Ovary (tissue), 9 donors: Measurements from ENCODE around the gene BIN2. TPM values are rescaled to one million over a fixed set of nuclear protein-coding genes. Genes with fewer than 3 reads are reported as not detected.

Source experiments
- DNase-seq, 5 donors: peaks; one replicate each; pipeline ENCODE4 v3.0.0-alpha.2; 2019 to 2020
- H3K27ac ChIP-seq, 2 donors: fragments of 200-600 bp; one replicate each; pipeline versions ENCODE4 v1.5.1 to v1.8.0; 2019 to 2022
- H3K27me3 ChIP-seq: fragments of 200-600 bp; one replicate; pipeline ENCODE4 v1.8.0; 2022
- H3K36me3 ChIP-seq: fragments of 200-600 bp; sonication (generic); one replicate; pipeline ENCODE4 v1.5.1; 2019
- H3K4me1 ChIP-seq: one replicate; pipeline ENCODE4 v1.8.1; 2013; ENCODE audit warnings: mild to moderate bottlenecking, moderate library complexity; ENCODE audit not compliant: insufficient read depth
- H3K4me3 ChIP-seq: fragments of 200-600 bp; sonication (generic); one replicate; pipeline ENCODE4 v1.5.1; 2017
- H3K9me3 ChIP-seq, 2 donors: fragments of 200-600 bp in 1 of 2; sonication (generic) in 1 of 2; one replicate each; pipeline versions ENCODE4 v1.5.1 to v1.8.1; 2013 to 2019; ENCODE audit warnings: mild to moderate bottlenecking in 1 of 2, moderate library complexity in 1 of 2
- CTCF ChIP-seq, 3 donors: fragments of 450-650 bp in 2 of 3; fragments of 200-600 bp in 1 of 3; IDR thresholded peaks; one replicate each; pipeline versions ENCODE4 v1.5.1 to v1.8.0; 2016 to 2022; ENCODE audit warnings: antibody characterized with exemption in 3 of 3, mild to moderate bottlenecking in 1 of 3
- EP300 ChIP-seq: sonication (generic); formaldehyde crosslinking; IDR thresholded peaks from one replicate; pipeline ENCODE4 v1.6.1; 2017; ENCODE audit warnings: antibody characterized with exemption
- POLR2A ChIP-seq: fragments of 450-650 bp; IDR thresholded peaks from one replicate; pipeline ENCODE4 v1.6.1; 2017; ENCODE audit warnings: antibody characterized with exemption, mild to moderate bottlenecking, moderate library complexity
- WGBS, 3 donors: extraction: QIAGEN DNeasy Blood & Tissue Kit in 1 of 3; methylation state at CpG; one replicate each; pipeline versions ENCODE4 v1.1.5 to v1.1.7; 2013 to 2017; 5-methylcytosine and 5-hydroxymethylcytosine counted together
- intact Hi-C, 4 donors: fragments of 100-400 bp; cut with DNase I; formaldehyde crosslinking; loops; one replicate each; pipeline versions ENCODE4 v1.11.0 to v1.15.1; 2022 to 2023
- polyA plus RNA-seq, 2 donors: library from polyadenylated mRNA; stranded (reverse); fragments of 200-250 nt in 1 of 2; fragments of 350-450 nt in 1 of 2; fragmentation: Illumina TruSeq in 1 of 2; extraction: RNeasy Lipid Tissue Mini Kit (QIAGEN cat#74804) in 1 of 2; gene quantifications; one replicate each; pipeline ENCODE4 v1.2.3, GENCODE V29; 2013 to 2014
- total RNA-seq, 7 donors: library from RNA; depleted of rRNA in 2 of 7; stranded (reverse); fragments of >200 nt in 2 of 7; fragmentation: NEBNext Ultra II Directional in 3 of 7; extraction: Animal tissue kit (Norgen Biotek cat#: 25700) in 3 of 7; gene quantifications; one replicate each; pipeline versions ENCODE4 v1.1.0 to v1.2.4, GENCODE V29; 2016 to 2023
- donor health status: DM: no; HTN: no; CAD: no; lungs with moderate emphysema.
- donor health status: DM: no; HTN: no; CAD: no.
- donor health status: Bipolar disorder and iron deficiency.
- donor health status: DM: yes; HTN: yes; CAD: no.
- donor health status: DM: no; HTN: no; CAD: no.
- donor health status: DM: yes; HTN: yes; CAD: no.

The BIN2 gene
- total and polyA plus RNA-seq, 9 donors: 1.1 to 7.6 (median 1.5) TPM

- no peaks in the 10 kb centered on the region for H3K36me3 ChIP-seq
- TF ChIP-seq CTCF (IDR thresholded peaks at IDR 0.05) (no peak), EP300 (no peak), POLR2A (no peak)
- peak within 1 kb of the TSS; percentile 53 for H3K4me3 ChIP-seq
- no peaks in the 10 kb centered on the region for H3K27me3 ChIP-seq
- H3K4me1 ChIP-seq: peaks cover 1% of the 10 kb centered on the region
- intact Hi-C loops: no loop called here
- peak; percentile 44 to 71 (median 51) for DNase-seq
- 0 to 1% (median 0%) methylated on average over 54 to 83 of the region's 83 CpGs for WGBS, 3 donors
- H3K27ac ChIP-seq: peak within 1 kb of the TSS in 1 of 2 donors; percentile 67
- H3K9me3 ChIP-seq: no peaks in the 10 kb centered on the region
Measured at GRCh38 chr12:51270067-51270950, 53.7 kb downstream of the BIN2 start, which contains the start of gene SMAGP. Gene SMAGP (minus strand): TSS chr12:51270415. CDS start chr12:51269278, 1,137 bp downstream.

GRCh38 chr12:51269174-51270066 is 54.6 kb downstream of the BIN2 start:
- Histone ChIP-seq H3K27ac (peak overlapping the region in 1 of 2 donors; percentile 67), H3K4me3 (peak overlapping the region; percentile 53), H3K4me1 (peaks cover 1% of the 10 kb centered on the region), H3K9me3 (no peaks in the 10 kb centered on the region), H3K27me3 (no peaks in the 10 kb centered on the region), H3K36me3 (no peaks in the 10 kb centered on the region)
- DNase-seq: peak; percentile 25 to 66 (median 35)
- intact Hi-C loops: no loop called here
- WGBS, 3 donors: 15 to 73% (median 45%) methylated on average over 9 to 59 of the region's 59 CpGs
- TF ChIP-seq CTCF (IDR thresholded peaks at IDR 0.05): no peak
- no peak for TF ChIP-seq EP300
- no peak for TF ChIP-seq POLR2A

GRCh38 chr12:51265024-51265423 is 59.0 kb downstream of the BIN2 start:
- Histone ChIP-seq H3K36me3 (no peaks in the 10 kb centered on the region), H3K4me1 (no peaks in the 10 kb centered on the region), H3K4me3 (no peak overlapping the region), H3K27me3 (no peaks in the 10 kb centered on the region), H3K27ac (no peak overlapping the region), H3K9me3 (no peaks in the 10 kb centered on the region)
- TF ChIP-seq POLR2A: no peak
- no peak for TF ChIP-seq CTCF (IDR thresholded peaks at IDR 0.05)
- TF ChIP-seq EP300: no peak
- intact Hi-C loops: no loop called here
- no peak for DNase-seq

GRCh38 chr12:51264297-51264696 is 59.7 kb downstream of the BIN2 start:
- intact Hi-C loops: no loop called here
- H3K4me3 ChIP-seq: no peak overlapping the region
- 89 to 94% (median 93%) methylated on average over 5 of the region's 5 CpGs for WGBS, 3 donors
- TF ChIP-seq EP300 (no peak), POLR2A (no peak), CTCF (IDR thresholded peaks at IDR 0.05) (no peak)
- no peaks in the 10 kb centered on the region for H3K36me3 ChIP-seq
- no peak overlapping the region for H3K27ac ChIP-seq
- H3K27me3 ChIP-seq: no peaks in the 10 kb centered on the region
- no peak for DNase-seq
- H3K4me1 ChIP-seq: no peaks in the 10 kb centered on the region
- no peaks in the 10 kb centered on the region for H3K9me3 ChIP-seq
